MCF 10A (cell line): ENCODE measurements around the gene INO80D. TPM values are rescaled to one million over a fixed set of nuclear protein-coding genes. Genes with fewer than 3 reads are reported as not detected.

ENCODE experiments used
- BruUV-seq: library from RNA; stranded (reverse); fragments of 400-500 nt; replicated peaks from 2 replicates; lab custom pipeline; 2021; lab: Mats Ljungman, UMichigan
- CTCF ChIA-PET: fragments of 300-600 bp; sonication (Branson Sonifier 250); formaldehyde crosslinking; extraction: SDS; loops from one replicate; lab custom pipeline; 2021; ENCODE audit warnings: antibody characterized with exemption, inconsistent platforms; lab: Yijun Ruan, JAX
- POLR2A ChIA-PET: fragments of 300-600, 350-650 bp; sonication (Branson Sonifier 250); formaldehyde crosslinking; extraction: SDS; loops from one replicate; lab custom pipeline; 2020; ENCODE audit warnings: antibody characterized with exemption, inconsistent platforms; lab: Yijun Ruan, JAX
- DNase-seq: peaks from one replicate; pipeline ENCODE4 v3.0.0-alpha.2; 2018; ENCODE audit not compliant: unreplicated experiment
- H3K27ac Mint-ChIP-seq: one replicate; pipeline ENCODE4 v1.8.0; 2022; ENCODE audit warnings: mild to moderate bottlenecking, low read depth, mixed read lengths; ENCODE audit not compliant: unreplicated experiment
- H3K27me3 Mint-ChIP-seq: one replicate; pipeline ENCODE4 v1.8.0; 2022; ENCODE audit warnings: mixed read lengths; ENCODE audit not compliant: insufficient read depth, unreplicated experiment
- H3K36me3 Mint-ChIP-seq: one replicate; pipeline ENCODE4 v1.8.0; 2022; ENCODE audit warnings: mild to moderate bottlenecking, moderate library complexity, mixed read lengths; ENCODE audit not compliant: insufficient read depth, unreplicated experiment
- H3K4me1 Mint-ChIP-seq: one replicate; pipeline ENCODE4 v1.8.0; 2022; ENCODE audit warnings: mixed read lengths; ENCODE audit not compliant: insufficient read depth, unreplicated experiment
- H3K4me3 Mint-ChIP-seq: one replicate; pipeline ENCODE4 v1.8.0; 2022; ENCODE audit warnings: mild to moderate bottlenecking, moderate library complexity, mixed read lengths; ENCODE audit not compliant: unreplicated experiment
- H3K9me3 Mint-ChIP-seq: one replicate; pipeline ENCODE4 v1.8.0; 2022; ENCODE audit warnings: mixed read lengths; ENCODE audit not compliant: unreplicated experiment
- intact Hi-C: fragments of 100-400 bp; cut with micrococcal nuclease; formaldehyde crosslinking; loops from 2 replicates; pipeline ENCODE4 v1.14.1; 2022
- total RNA-seq: library from RNA; stranded (reverse); gene quantifications from 2 replicates; pipeline ENCODE4 v1.2.3, GENCODE V29; 2022
- TF ChIP-seq, protein P1 (sequence below): fragments of 200-600 bp; IDR thresholded peaks from one replicate; pipeline ENCODE4 v1.8.0; 2022; ENCODE audit warnings: antibody characterized with exemption, mild to moderate bottlenecking; ENCODE audit not compliant: unreplicated experiment

The INO80D gene
- total RNA-seq, 1 experiment from 2014 or later: 21.6 TPM

DNA sequence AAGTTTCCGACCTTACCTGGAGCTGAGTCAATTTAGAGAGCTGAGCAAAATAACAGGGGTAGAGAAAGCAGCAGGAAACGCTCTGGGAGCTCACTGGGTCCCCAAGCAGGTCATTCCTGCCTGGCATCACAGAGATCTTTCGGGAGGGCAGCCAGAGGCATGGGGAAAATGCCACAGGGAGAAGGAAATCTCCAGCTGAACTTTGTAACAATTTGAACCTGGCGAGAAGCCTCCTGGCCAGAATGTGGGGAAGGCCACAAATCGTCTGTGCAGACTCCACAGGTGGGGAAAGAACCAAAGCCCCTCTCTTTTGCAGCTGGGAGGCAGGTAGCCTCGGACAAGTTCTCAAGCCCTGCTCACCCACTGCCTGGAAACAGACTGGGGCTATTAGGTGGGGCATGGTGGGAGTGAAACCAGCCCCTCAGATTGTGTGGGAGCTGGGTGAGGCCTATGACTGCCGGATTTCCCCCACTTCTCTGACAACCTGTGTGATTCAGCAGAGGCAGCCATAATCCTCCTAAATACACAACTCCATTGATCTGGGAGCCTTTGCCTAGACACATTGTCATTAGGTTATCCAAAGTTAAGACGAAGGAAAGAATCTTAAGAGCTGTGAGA lies 53.9 kb downstream of the INO80D start:
- intact Hi-C loops: no loop called here
- TF ChIP-seq, protein P1, sequence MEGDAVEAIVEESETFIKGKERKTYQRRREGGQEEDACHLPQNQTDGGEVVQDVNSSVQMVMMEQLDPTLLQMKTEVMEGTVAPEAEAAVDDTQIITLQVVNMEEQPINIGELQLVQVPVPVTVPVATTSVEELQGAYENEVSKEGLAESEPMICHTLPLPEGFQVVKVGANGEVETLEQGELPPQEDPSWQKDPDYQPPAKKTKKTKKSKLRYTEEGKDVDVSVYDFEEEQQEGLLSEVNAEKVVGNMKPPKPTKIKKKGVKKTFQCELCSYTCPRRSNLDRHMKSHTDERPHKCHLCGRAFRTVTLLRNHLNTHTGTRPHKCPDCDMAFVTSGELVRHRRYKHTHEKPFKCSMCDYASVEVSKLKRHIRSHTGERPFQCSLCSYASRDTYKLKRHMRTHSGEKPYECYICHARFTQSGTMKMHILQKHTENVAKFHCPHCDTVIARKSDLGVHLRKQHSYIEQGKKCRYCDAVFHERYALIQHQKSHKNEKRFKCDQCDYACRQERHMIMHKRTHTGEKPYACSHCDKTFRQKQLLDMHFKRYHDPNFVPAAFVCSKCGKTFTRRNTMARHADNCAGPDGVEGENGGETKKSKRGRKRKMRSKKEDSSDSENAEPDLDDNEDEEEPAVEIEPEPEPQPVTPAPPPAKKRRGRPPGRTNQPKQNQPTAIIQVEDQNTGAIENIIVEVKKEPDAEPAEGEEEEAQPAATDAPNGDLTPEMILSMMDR: no peak

DNA sequence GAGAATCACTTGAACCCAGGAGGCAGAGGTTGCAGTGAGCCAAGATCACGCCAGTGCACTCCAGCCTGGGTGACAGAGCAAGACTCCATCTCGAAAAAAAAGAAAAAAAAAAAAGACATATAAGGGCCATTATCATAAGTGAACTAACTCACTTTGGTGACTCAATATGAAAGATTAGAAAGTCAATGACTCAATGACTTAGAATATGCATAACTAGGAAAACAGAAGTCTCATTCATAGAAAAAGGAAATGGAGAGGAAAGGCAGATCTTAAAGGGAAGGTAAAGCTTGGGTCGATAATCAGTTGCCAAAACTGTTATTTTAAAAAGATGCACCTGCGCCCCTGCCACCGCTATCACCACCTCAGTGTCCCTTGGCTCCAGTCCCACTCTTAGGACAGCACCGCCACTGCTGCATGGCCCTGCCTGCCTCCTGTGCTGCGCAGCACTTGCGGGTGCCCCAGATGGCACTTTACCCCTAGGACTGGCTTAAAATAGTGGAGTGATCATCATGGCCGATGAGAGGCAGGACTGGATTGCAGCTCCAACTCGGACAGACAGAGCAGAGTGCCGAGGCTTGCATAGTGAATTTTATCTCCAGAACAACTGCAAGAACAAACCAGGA lies 54.7 kb downstream of the INO80D start:
- no peak for DNase-seq
- POLR2A ChIA-PET: interaction anchor here (0.6 kb wide), 2 partner anchors 47 to 296 kb away, joined by 3 to 4 read pairs; no protein-coding TSS in a partner anchor
- Mint-ChIP-seq H3K36me3 (peaks cover 34% of the 10 kb centered on the region), H3K9me3 (no peaks in the 10 kb centered on the region), H3K4me1 (no peaks in the 10 kb centered on the region), H3K27me3 (no peaks in the 10 kb centered on the region), H3K4me3 (no peak overlapping the region), H3K27ac (no peak overlapping the region)
- CTCF ChIA-PET: interaction anchor here (0.6 to 1.4 kb wide), 3 partner anchors 12 to 983 kb away, joined by 3 to 4 read pairs (median 3); partner anchors contain the start of gene INO80D
- no TSS peak for BruUV-seq
- TF ChIP-seq, protein P1: no peak
- intact Hi-C loops: no loop called here

More for the DNA sequence above, 53.9 kb downstream of the INO80D start:
- Mint-ChIP-seq H3K36me3 (peaks cover 37% of the 10 kb centered on the region), H3K4me3 (no peak overlapping the region), H3K27me3 (no peaks in the 10 kb centered on the region), H3K4me1 (no peaks in the 10 kb centered on the region), H3K27ac (no peak overlapping the region), H3K9me3 (no peaks in the 10 kb centered on the region)
- ChIA-PET POLR2A (no interaction called here), CTCF (interaction anchor here (0.6 to 1.4 kb wide), 3 partner anchors 28 to 166 kb away, joined by 3 to 4 read pairs (median 3); partner anchors contain the start of gene INO80D)
- DNase-seq: no peak
- BruUV-seq: no TSS peak

DNA sequence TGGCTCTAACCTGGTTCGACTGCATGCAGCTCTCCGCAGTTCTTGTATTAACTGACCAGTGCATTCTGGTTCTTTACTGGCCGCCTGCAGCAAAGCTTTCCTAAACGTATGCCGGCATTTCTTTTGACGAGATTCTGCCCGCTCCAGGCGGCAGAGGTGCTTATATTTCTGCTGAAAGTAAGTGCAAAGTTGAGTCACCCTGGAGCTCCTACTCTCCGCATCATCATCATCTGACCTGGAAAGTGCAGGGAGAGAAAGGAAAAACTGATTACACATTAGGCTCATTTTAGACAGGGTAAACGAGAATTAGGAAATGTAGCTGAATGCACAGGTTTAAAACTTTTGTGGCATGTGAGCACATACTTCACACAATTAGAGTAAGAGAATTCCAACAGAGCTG lies 57.9 kb downstream of the INO80D start:
- Mint-ChIP-seq H3K4me1 (no peaks in the 10 kb centered on the region), H3K27me3 (no peaks in the 10 kb centered on the region), H3K36me3 (peaks cover 35% of the 10 kb centered on the region), H3K4me3 (no peak overlapping the region), H3K27ac (no peak overlapping the region), H3K9me3 (no peaks in the 10 kb centered on the region)
- TF ChIP-seq, protein P1: no peak
- no peak for DNase-seq
- POLR2A ChIA-PET: interaction anchor here (0.7 to 1.3 kb wide), 2 partner anchors 49 to 176 kb away, joined by 3 read pairs; no protein-coding TSS in a partner anchor
- no TSS peak for BruUV-seq
- CTCF ChIA-PET: interaction anchor here (0.6 to 0.9 kb wide), 3 partner anchors 17 to 803 kb away, joined by 3 to 4 read pairs (median 4); no protein-coding TSS in a partner anchor
- intact Hi-C loops: no loop called here

DNA sequence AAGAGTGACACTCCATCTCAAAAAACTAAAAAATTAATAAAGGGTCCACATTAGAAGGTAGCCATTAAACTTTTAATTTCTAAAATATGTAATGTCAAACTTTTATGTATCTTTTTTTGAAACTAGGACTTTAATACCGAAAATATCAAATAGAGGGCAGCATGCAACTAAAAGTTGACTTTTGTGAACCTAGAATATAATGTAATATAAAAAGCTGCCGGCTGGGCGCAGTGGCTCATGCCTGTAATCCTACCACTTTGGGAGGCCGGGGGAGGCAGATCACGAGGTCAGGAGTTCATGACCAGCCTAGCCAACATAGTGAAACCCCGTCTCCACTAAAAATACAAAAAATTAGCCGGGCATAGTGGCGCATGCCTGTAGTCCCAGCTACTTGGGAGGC lies 62.8 kb downstream of the INO80D start:
- no peak overlapping the region for H3K4me3 Mint-ChIP-seq
- ChIA-PET POLR2A (no interaction called here), CTCF (interaction anchor here (0.6 to 1.0 kb wide), 2 partner anchors 73 to 133 kb away, joined by 3 read pairs; no protein-coding TSS in a partner anchor)
- H3K27me3 Mint-ChIP-seq: no peaks in the 10 kb centered on the region
- no peaks in the 10 kb centered on the region for H3K4me1 Mint-ChIP-seq
- H3K36me3 Mint-ChIP-seq: peaks cover 27% of the 10 kb centered on the region
- BruUV-seq: no TSS peak
- intact Hi-C loops: no loop called here
- no peak overlapping the region for H3K27ac Mint-ChIP-seq
- TF ChIP-seq, protein P1: no peak
- no peaks in the 10 kb centered on the region for H3K9me3 Mint-ChIP-seq
- DNase-seq: no peak
